Measurements from ENCODE around the gene BUB1B.
A peak's percentile ranks its signal among the peaks of the same experiment; 100 is the strongest.

Gene BUB1B

GRCh38 chr15:40229956-40230355 lies 69.1 kb downstream of the BUB1B start:
- Histone ChIP-seq H3K4me3 (no peak overlapping the region), H3K27ac (no peak overlapping the region)
- TF ChIP-seq, protein P1, sequence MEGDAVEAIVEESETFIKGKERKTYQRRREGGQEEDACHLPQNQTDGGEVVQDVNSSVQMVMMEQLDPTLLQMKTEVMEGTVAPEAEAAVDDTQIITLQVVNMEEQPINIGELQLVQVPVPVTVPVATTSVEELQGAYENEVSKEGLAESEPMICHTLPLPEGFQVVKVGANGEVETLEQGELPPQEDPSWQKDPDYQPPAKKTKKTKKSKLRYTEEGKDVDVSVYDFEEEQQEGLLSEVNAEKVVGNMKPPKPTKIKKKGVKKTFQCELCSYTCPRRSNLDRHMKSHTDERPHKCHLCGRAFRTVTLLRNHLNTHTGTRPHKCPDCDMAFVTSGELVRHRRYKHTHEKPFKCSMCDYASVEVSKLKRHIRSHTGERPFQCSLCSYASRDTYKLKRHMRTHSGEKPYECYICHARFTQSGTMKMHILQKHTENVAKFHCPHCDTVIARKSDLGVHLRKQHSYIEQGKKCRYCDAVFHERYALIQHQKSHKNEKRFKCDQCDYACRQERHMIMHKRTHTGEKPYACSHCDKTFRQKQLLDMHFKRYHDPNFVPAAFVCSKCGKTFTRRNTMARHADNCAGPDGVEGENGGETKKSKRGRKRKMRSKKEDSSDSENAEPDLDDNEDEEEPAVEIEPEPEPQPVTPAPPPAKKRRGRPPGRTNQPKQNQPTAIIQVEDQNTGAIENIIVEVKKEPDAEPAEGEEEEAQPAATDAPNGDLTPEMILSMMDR (IDR thresholded peaks at IDR 0.05): no peak
- no peak for DNase-seq (ENCODE audit: low spot score)

DNA sequence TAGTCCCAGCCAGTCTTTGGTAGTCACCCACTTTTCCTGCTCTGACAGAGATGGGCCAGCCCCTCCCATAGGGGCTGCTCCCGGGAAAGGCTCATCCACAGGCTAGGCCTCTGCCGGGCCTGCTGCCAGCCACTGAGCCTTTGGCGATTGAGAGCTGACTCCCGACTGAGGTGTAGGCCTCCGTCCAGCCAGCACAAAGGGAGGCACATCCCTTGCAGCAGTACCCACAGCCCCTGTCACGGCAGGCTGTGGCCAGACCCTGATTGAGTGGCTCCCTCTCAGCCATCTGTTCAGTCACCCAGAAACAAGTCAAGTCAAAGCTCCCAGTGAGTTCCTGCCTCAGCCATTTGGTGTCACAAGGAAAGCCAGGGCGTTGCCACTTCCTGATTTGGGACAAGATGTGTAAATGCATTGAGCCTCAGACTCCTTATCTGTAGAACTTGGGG lies 71.8 kb downstream of the BUB1B start:
- TF ChIP-seq, protein P1 (IDR thresholded peaks at IDR 0.05): no peak
- Histone ChIP-seq H3K4me3 (no peak overlapping the region), H3K27ac (no peak overlapping the region)
- DNase-seq (ENCODE audit: low spot score): no peak

- peak; percentile 68 for DNase-seq (ENCODE audit: low spot score)
- Histone ChIP-seq H3K27ac (no peak overlapping the region), H3K4me3 (no peak overlapping the region)
- TF ChIP-seq, protein P1 (IDR thresholded peaks at IDR 0.05): no peak
These were observed 73.1 kb downstream of the BUB1B start for GRCh38 chr15:40233727-40234577.

- TF ChIP-seq, protein P1 (IDR thresholded peaks at IDR 0.05): no peak
- Histone ChIP-seq H3K4me3 (no peak overlapping the region), H3K27ac (peak overlapping the region in 1 of 2 donors; percentile 28)
- DNase-seq (ENCODE audit: low spot score): no peak
These were observed 73.9 kb downstream of the BUB1B start for GRCh38 chr15:40234783-40235182.

DNA sequence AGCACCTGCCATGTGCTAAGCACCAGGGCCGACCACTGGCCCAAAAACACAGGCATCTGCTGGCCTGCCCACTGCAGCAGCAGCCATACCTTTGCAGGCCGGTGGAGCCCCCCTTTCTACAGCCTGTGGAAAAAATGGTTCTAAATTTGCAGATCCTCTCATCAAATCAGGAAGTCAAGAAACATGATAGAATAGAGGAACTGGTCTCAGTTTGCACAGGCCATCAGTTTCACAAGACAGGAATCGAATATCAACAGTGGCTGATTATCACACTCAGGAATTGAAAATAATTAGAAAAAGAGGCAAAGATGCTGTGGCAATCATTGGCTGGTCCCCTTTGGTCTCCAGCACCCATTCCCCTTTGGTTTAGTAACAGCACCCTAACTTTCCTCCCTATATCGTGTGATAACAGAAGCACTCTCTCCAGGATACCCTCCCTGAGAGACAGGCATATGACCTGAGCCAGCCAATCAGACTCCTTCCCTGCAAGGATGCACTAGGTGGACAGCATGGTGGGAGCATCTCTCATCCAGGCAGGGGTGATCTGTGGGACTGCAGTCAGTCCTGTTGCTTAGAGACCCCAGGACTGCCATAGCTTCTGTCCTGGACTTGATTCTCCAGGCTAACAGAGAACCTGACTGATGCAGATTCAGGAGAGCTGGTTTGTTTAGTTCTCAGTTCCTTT lies 74.5 kb downstream of the BUB1B start:
- H3K27ac ChIP-seq: peak overlapping the region in 1 of 2 donors; percentile 28

DNA sequence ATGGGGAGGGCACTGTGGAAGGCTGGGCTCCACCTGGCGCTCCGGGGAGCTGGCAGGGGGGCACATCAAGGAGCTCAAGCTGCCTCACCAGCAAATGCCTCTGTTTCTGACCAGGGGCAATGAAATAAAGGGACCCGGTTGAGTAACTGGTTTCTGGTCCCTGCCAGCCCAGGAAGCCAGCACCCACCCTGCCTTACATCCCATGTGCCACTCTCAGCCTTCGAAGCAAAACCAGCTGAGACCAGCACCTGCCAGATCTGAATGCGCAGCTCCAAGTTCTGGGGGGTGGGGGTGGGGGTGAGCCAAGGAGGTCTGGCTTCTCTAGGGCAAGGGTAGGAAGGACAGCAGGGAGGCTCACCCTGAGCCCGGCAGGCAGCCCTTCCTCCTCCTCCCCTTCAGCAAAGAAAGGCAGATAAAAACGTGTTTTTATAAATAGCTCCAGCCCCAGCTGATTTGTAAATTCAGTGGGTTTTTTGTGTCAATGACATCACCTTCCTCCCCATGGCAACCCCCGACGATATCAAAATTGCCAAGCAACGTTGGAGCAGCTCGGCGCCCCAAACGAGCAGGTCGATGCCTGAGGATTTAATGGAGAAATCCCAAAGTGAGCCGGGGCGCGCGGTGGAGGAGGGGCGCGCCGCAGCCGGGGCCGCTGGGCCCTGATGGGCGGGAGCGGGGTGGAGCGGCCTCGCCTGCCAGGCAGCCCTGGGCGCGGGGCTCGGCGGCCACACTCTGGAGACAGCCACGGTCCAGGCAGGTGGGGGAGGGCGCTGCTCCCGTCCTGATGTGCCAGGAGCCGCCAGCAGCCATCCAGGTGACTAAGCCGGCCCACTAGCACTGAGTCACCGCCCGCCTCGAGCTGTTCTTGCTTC lies 77.9 kb downstream of the BUB1B start, which contains the start of gene PAK6:
Gene PAK6 (plus strand): TSS at position 532 of the 872 bp plus-strand sequence. CDS start 25,723 bp downstream, outside the sequence.
- DNase-seq (ENCODE audit: low spot score): no peak
- no peak within 1 kb of the TSS for H3K27ac ChIP-seq
- TF ChIP-seq, protein P1 (IDR thresholded peaks at IDR 0.05): no peak
- peak within 1 kb of the TSS; percentile 71 for H3K4me3 ChIP-seq

More for the DNA sequence above, 74.5 kb downstream of the BUB1B start:
- H3K4me3 ChIP-seq: no peak overlapping the region
- TF ChIP-seq, protein P1 (IDR thresholded peaks at IDR 0.05): no peak
- DNase-seq (ENCODE audit: low spot score): peak; percentile 63
